Measurements from ENCODE around the gene NANOS2.

GRCh38 chr19:45900738-45901431 lies 13.7 kb downstream of the NANOS2 start:
- TF ChIP-seq CTCF (IDR thresholded peaks at IDR 0.05) (no peak), POLR2A (IDR thresholded peaks at IDR 0.05) (no peak)

Data from adrenal gland (tissue), 5 donors.